Measurements from ENCODE around the gene APLF.

- TF ChIP-seq, protein P1, sequence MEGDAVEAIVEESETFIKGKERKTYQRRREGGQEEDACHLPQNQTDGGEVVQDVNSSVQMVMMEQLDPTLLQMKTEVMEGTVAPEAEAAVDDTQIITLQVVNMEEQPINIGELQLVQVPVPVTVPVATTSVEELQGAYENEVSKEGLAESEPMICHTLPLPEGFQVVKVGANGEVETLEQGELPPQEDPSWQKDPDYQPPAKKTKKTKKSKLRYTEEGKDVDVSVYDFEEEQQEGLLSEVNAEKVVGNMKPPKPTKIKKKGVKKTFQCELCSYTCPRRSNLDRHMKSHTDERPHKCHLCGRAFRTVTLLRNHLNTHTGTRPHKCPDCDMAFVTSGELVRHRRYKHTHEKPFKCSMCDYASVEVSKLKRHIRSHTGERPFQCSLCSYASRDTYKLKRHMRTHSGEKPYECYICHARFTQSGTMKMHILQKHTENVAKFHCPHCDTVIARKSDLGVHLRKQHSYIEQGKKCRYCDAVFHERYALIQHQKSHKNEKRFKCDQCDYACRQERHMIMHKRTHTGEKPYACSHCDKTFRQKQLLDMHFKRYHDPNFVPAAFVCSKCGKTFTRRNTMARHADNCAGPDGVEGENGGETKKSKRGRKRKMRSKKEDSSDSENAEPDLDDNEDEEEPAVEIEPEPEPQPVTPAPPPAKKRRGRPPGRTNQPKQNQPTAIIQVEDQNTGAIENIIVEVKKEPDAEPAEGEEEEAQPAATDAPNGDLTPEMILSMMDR (IDR thresholded peaks at IDR 0.05; ENCODE audit: insufficient read depth, low read depth, low read length), result no peak
- no peak for TF ChIP-seq EZH2 (IDR thresholded peaks at IDR 0.05; ENCODE audit: insufficient read depth, low read length)
Observed at GRCh38 chr2:68447118-68447517, 20.3 kb upstream of the APLF start.
